Measurements from ENCODE around the gene CHD1L.
"Not testable (repeated sequence)": the region's sequence is repeated elsewhere in the genome, so short reads cannot be mapped to it uniquely, and the experiment has no call there.

CHD1L gene

GRCh38 chr1:147272042-147272441, 29.6 kb downstream of the CHD1L start:
- DNase-seq: no peak

GRCh38 chr1:147273409-147274336, 31.2 kb downstream of the CHD1L start:
- peak; percentile 38 for DNase-seq

- DNase-seq: no peak
Observed at GRCh38 chr1:147281950-147282349, 39.5 kb downstream of the CHD1L start.

- DNase-seq: no peak
Observed at GRCh38 chr1:147283011-147283410, 40.5 kb downstream of the CHD1L start.

- no peak for DNase-seq
Observed at GRCh38 chr1:147287133-147287865, 44.8 kb downstream of the CHD1L start.

- no peak for DNase-seq
Observed at GRCh38 chr1:147292012-147292411, 49.5 kb downstream of the CHD1L start.

GRCh38 chr1:147292631-147293251, 50.3 kb downstream of the CHD1L start:
- DNase-seq: no peak

GRCh38 chr1:147297438-147297837, 55.0 kb downstream of the CHD1L start:
- no peak for DNase-seq

GRCh38 chr1:147305803-147306202, 63.3 kb downstream of the CHD1L start:
- not testable (repeated sequence) for DNase-seq

GRCh38 chr1:147316968-147317367, 74.5 kb downstream of the CHD1L start:
- DNase-seq: no peak

GRCh38 chr1:147326933-147327687, 84.6 kb downstream of the CHD1L start:
- not testable (repeated sequence) for DNase-seq

GRCh38 chr1:147334292-147334691, 91.8 kb downstream of the CHD1L start:
- peak; percentile 57 for DNase-seq

GRCh38 chr1:147336291-147336690, 93.8 kb downstream of the CHD1L start:
- DNase-seq: no peak

GRCh38 chr1:147337040-147337630, 94.7 kb downstream of the CHD1L start:
- DNase-seq: no peak

GRCh38 chr1:147338571-147338970, 96.1 kb downstream of the CHD1L start:
- no peak for DNase-seq

- no peak for DNase-seq
Observed at GRCh38 chr1:147341246-147341645, 98.8 kb downstream of the CHD1L start.
